CD4-positive, alpha-beta T cell treated with Interleukin-1 beta for 1 hour (primary cell): ENCODE data around the gene ZCCHC10.
"Not testable (repeated sequence)": the region's sequence is repeated elsewhere in the genome, so short reads cannot be mapped to it uniquely, and the experiment has no call there.

Source experiments
- DNase-seq, 2 donors: peaks; one replicate each; pipeline ENCODE4 v3.0.0-alpha.2; 2020 to 2022

Gene ZCCHC10

DNA sequence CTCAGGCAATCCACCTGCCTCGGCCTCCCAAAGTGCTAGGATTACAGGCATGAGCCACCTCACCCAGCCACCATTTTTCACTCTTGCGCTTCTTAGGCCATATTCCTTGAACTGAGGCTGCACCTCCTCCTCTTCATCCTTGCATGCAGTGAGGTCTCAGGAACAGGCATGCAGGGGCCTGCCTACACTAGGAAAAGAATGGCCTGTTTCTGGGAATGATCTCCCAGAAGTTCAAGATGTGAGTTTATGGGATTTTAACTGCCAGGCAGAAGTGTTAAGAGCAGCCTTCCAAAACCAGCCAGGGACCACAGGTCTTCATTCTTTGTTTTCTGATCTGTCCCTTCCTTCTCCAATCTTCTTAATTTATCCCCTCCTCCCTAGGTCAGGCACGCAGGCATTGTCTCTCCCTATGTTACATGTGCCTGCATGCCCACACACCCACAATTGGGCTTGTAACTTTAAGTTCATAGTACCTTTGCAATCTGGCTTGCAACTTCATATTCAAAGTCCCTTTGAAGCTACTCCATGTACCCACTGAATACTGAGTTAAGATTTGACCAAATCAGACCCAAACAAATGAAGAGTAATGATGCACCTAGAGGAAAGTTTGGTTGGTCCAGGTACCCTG lies 14.9 kb upstream of the ZCCHC10 start:
- no peak for DNase-seq

DNA sequence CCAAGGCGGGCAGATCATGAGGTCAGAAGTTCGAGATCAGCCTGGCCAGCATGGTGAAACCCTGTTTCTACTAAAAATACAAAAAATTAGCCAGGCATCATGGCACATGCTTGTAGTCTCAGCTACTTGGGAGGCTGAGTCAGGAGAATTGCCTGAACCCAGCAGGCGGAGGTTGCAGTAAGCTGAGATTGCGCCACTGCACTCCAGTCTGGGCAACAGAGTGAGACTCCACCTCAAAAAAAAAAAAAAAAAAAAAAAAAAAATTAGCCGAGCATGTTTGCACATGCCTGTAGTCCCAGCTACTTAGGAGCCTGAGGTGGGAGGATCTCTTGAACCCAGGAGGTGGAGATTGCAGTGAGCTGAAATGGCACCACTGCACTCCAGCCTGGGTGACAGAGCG lies 10.3 kb upstream of the ZCCHC10 start:
- not testable (repeated sequence) for DNase-seq

DNA sequence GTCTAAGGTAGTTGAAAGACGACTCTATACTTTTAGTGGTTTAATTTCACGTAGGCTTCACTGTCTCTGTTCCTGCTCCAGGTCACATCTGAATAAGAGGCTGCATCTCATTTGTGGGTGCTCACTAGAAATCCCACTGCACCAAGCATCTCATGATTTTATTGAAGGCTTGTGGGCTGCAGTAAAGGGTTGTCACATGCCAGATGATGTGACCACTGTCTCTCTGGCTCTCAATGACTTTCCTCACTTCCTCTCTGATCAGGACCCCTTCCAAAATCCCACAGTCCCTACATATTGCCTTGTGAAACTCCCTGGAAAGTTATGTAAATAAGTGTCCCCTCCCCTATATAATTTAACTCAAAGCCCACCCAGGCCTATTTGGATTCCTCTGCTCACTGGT lies 8.9 kb upstream of the ZCCHC10 start:
- no peak for DNase-seq

DNA sequence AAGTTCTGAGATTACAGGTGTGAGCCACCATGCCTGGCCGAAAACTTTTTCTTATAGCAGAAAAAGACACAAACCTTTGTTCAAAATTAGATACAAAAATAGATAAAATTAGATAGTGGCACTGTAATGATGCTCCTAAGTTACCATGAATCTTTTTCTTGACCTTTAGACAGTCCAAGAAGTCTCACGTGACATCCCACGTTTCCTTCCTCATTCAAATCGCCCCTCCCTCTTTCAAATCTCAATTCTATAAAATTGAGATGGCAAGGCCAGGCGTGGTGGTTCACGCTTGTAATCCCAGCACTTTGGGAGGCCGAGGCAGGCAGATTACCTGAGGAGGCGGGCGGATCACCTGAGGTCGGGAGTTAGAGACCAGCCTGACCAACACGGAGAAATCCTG lies 7.7 kb upstream of the ZCCHC10 start:
- DNase-seq, result no peak

DNA sequence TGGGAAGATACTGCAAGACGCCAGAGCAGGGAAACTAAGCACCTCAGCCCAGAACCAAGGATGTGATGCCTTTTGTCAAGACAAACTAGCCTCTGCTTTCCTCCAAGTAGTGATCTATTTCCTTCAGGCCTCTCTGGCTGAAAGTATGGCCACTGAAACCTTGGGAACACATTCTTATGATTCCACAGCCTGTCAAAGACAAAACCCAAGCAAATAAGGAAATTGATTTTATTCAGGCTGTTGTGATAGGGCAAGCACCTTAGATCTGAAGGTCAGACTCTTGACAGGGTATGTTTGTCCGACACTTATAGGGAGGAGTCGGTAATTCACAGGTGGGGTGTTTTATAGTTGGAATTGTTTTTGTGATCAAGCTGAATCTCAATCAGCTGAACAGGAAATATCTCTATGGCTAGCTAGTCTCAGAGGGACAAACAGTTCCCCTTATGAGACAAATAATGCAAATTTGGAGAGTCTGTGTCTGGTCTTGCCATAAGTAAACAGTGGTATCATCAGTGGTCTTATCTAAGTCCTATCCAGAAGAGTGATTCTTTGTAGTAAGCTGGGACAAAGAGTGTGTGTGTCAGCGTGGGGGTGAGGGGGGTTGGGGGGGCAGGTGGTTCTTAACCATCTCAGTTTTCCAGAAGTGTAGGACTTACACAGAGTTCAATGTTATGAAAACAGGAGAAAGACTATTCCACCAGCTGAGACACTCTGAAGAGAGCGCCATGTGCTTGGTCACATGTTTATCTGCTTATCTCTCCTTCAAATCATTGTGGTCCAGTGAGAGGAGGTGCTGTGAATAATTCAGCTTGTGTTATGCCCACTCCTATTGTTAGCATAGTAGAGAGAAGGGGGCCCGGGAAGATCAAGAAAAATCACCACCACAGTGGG lies 6.7 kb upstream of the ZCCHC10 start:
- no peak for DNase-seq

DNA sequence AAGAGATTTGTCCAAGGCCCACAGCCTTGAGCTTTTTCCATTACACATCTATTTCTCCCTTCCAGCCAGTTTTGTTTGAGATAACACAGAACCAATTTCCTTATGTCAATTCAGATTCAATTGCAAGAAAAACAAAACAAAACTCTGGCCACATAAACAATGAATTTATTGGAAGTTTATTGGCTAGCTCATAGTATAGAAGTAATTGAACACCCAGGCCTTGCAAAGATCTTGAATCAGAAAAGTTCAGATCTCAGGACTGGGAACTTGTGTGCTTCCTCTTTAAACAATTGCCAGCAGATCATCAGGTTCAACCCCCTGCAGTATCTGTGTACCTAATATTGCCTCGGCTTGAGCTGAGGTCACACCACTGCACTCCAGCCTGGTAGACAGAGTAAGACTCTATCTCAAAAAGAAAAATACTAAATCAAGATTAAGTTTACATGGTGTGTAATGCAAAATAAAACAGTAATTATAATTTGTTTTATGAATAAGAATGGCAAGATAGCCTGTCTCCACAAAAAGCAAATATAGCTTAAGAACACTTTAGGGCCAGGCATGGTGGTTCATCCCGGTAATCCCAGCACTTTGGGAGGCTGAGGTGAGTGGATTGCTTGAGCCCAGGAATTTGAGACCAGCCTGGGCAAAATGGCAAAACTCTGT lies 4.1 kb upstream of the ZCCHC10 start:
- no peak for DNase-seq

DNA sequence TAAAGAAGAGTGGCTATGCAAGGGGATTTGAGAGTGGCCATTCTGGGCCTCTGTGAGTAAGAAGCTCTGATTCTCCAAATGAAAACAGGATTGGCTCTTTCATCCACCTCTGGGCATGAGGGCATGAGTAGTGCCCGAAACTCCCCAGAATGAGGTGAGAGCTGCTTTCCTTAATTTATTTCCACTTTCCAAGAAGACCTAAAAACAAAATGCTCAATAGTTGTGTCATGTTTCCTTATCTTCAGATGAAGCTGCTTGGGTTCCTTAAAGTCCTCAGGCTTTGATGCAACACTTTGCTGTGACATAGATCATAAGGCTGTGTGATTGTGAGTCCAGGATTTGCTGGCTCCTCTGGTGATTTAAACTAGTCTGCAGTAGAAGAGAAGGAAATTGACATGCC lies 3.1 kb upstream of the ZCCHC10 start:
- DNase-seq, result no peak

DNA sequence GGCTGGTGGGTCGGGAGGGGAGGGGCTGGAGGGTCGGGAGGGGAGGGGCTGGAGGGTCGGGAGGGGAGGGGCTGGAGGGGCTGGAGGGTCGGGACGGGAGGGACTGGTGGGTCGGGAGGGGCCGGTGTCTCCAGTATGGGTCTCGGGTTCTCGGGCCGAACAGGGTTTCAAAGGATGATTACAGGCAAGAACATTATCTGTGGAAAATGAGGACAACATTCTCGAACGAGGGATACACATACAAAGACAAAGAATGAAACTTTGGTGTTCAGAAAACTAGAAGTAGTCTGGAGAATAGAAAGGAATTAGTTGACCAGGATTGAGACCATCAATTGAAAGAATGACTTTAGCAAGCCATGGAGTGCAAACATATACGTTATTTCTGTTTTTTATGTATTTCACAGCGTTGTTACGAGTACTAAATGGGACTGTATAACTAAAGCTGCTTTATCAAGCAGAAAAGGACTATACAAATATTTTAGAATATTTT lies 360 bp upstream of the ZCCHC10 start:
- DNase-seq, result no peak

DNA sequence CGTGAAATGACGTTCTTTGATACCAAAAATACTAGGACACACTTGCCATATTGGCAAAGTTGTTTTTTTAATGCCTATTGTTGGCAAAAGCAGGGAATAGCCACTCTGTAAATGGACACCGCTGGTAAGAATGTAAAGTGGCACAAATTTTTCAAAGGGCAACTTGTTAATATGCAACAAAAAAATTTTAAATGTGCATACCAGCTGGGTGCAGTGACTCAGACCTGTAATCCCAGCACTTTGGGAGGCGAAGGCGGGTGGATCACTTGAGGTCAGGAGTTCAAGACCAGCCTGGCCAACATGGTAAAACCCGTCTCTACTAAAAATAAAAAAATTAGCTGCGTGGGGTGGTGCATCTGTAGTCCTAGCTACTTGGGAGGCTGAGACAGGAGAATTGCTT lies 6.9 kb downstream of the ZCCHC10 start:
- not testable (repeated sequence) for DNase-seq

DNA sequence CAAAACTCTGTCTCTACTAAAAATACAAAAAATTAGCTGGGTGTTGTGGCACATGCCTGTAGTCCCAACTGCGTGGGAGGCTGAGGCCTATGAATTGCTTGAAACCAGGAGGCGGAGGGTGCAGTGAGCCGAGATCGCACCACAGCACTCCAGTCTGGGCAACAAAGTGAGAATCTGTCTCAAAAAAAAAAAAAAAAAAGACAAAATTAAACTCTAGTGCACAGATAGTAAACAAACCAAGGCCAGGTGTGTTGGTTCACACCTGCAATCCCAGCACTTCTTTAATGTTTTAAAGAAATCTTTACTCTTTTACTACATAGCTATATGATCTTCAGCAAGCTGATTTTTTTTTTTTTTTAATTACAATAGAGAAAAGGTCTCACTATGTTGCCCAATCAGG lies 8.4 kb downstream of the ZCCHC10 start:
- DNase-seq, result no peak

DNA sequence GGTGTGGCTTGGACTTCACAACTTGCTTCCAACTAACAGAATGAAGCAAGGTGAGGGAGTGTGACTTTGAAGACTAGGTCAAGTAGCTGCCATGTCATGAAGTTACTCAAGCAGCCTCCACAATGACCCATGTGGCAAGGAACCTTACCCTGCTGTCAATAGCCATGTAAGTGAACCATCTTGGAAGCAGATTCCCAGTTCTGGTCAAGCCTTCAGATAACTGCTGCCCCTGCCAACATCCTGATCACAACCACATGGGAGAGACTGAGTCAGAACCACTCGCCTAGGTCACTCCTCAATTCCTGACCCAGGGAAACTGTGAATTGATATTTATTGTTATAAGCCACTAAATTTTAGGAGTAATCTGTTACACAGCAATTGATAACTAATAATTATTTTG lies 10.9 kb downstream of the ZCCHC10 start:
- no peak for DNase-seq

DNA sequence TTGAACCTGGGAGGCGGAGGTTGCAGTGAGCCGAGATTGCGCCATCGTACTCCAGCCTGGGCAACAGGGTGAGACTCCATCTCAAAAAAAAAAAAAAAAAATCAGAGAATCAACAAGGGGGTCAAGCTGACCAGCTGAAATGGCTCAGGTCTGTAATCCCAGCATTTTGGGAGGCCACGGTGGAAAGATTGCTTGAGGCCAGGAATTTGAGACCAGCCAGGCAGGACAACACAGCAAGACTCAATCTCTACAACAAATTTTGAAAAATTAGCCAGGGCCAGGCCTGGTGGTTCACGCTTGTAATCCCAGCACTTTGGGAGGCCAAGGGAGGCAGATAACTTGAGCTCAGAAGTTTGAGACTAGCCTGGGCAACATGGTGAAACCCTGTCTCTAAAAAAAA lies 17.9 kb downstream of the ZCCHC10 start:
- not testable (repeated sequence) for DNase-seq

DNA sequence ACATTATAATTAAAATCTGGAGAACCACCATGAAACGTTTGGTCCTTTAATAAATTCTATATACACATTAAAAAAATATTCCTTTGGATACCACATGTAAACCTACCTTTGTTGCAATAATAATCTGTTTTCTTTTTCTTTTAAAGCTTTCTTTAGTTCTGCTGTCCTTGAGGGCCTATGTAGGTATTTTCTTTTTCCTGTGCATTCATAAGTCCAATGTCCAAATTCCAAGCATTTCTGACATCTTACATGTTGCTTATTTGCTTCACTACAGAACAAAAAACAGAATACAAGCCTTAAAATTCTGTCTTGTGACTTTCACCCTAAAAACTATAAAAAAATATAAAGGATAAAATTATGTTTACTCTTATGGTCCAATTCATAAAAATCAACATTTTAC lies 19.7 kb downstream of the ZCCHC10 start:
- DNase-seq, result no peak

DNA sequence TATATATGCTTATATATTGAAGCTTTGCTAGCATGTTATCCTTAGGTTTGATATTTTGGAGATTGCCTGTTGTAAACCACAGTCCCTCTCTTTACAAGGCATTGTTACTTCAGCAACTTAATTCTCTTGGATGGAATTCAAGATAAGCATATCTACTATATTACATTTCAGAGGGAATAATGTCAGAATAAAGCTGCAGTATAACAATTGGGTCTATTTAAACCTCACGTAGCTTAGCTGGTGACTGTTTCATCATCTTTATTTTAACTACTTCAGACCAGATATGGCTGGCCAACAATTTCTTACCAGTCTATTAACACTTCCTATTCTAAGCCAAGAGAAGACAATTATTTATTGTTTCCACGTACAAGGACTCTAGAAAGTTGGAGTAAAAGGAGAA lies 27.1 kb downstream of the ZCCHC10 start:
- DNase-seq, result no peak

DNA sequence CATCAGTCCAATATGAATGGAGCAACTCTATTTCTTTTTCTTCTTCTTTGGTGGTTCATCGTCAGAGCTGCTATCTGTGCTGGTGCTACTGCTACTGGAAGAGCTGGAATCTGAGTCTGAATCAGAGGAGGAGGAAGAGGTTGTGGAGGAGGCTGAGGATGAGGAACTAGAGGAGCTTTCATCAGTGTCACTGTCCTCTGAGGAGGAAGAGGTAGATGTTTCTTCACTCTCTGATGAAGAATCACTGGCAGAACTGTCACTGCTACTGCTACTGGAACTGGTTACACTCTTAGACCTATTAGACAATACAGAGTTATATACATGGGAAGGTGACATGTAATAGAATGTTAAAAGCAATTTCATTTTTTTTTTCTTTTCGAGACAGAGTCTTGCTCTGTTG lies 27.8 kb downstream of the ZCCHC10 start:
- DNase-seq, result no peak

DNA sequence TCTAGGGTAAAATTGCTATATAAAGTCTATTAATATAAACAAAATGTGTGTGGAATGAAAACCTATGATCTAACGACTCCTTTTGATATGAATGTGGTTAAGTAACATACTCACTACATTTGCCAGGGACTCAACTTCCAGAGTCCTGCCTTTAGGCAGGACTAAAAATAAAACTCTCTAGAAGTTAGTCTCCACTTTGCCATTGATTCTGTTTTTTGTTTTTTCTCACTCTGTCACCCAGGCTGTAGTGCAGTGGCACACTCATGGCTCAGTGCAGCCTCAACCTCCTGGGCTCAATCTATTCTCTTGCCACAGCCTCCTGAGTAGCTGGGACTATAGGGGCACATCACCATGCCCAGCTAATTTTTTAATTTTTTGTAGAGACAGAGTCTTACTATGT lies 30.0 kb downstream of the ZCCHC10 start:
- no peak for DNase-seq

DNA sequence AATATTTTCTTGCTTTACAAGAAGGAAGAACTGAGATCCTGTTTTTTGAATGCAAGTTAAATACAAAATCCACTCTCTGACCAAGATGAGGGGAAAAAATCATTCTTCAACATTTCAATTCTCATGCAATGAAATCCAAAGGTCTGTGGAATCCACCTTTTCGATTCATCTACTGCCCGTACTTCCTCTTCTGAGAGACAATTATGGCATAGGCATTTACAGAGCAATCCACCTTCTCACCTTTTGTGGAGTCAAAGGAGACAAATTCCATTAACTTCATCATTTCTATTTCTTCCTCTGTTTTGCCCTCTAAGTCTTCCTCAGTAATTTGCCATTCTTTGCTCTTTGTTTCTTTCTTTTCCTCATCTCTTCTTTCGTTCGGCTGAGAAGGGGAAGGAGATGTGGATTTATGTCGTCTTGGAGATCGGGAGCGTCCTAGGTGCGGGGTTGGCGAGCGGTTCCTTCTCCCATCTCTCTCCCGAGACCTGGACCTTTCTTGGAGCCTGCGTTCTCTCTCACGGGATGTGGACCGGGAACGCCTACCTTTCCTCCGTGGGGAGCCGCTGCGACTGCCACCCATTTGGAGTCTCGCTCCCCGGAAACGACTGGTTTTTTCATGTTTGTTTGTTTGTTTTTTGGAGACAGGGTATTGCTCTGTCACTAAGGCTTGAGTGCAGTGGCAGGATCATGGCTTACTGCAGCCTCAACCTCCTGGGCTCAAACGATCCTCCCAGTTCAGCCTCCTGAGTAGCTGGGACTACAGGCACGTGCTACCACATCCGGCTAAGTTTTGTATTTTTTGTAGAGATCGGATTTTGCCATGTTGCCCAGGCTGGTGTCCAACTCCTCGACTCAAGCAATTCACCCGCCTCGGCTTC lies 38.6 kb downstream of the ZCCHC10 start:
- DNase-seq, result no peak

DNA sequence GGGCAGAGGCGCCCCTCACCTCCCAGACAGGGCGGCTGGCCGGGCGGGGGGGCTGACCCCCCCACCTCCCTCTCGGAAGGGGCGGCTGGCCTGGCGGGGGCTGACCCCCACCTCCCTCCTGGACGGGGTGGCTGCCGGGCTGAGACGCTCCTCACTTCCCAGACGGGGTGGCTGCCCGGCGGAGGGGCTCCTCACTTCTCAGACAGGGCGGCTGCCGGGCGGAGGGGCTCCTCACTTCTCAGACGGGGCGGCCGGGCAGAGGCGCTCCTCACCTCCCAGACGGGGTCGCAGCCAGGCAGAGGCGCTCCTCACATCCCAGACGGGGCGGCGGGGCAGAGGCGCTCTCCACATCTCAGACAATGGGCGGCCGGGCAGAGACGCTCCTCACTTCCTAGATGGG lies 43.4 kb downstream of the ZCCHC10 start:
- DNase-seq, result not testable (repeated sequence)

DNA sequence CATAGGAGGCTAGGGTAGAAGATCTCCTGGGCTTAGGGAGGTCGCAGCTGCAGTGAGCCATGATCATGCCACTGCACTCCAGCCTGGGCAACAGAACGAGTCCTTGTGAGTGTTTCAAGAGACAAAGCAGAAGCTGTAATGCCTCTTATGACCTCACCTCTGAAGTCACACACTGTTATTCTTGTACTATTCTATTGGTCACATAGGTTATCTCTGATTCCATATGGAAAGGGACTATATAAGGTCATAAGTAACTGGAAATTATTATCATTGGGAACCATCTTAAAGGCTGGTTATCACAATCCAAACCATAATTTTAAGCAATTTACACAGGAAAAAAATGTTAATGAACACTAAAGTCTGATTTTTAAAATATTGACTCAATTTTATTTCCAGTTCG lies 45.1 kb downstream of the ZCCHC10 start:
- DNase-seq, result no peak

DNA sequence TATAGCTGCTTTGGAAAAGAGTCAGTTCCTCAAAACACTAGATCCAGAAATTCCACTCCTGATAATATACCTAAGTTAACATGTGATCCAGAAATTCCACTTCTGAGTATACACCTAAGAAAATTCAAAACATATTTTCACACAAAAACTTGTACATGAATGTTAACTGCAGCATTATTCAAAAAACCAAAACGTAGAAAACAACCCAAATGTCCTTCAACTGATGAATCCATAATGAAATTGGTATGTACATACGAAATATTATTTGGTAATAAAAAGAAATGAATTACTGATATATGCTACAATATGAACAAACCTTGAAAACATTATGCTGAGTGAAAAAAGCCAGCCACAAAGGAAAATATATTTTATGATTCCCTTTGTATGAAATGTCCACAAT lies 46.4 kb downstream of the ZCCHC10 start:
- no peak for DNase-seq

DNA sequence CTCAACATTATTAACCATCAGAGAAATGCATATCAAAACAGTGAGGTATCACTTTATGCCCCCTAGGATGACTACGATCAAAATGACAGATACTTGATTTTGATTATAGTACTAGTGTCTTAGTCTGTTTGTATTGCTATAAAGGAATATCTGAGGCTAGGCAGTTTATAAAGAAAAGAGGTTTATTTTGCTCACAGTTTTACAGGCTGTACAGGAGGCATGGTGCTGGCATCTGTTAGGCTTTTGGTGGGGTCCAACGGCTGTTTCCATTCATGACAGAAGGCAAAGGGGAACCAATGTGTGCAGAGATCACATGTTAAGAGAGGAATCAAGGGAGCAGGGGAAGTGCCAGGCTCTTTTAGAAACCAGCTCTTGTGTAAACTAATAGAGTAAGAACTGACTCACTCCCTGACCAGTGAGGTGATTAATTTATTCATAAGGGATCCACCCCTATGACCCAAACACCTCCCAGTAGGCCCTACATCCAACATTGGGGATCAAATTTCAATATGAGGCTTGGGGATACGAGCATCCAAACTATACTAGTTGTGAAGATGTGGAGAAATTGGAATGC lies 46.9 kb downstream of the ZCCHC10 start:
- peak in 1 of 2 donors; percentile 1 for DNase-seq

DNA sequence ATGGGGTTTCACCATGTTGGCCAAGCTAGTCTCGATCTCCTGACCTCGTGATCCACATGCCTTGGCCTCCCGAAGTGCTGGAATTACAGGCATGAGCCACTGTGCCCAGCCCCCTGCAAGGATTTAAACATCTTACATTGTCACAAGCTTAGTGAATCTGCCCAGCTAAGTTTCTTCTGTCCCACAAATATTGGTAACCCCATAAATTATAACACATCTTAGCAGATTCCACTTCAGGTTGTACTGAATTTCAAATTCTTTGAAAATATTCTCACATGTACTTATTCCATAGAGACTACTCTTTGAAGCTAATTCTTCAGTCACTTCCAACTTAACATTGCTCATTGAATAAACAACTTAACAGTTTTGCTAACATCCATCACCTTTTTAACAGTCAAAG lies 49.5 kb downstream of the ZCCHC10 start:
- no peak for DNase-seq
